22Rv1 (cell line): ENCODE measurements around the gene PPP1R12B.
"Not testable (repeated sequence)": the region's sequence is repeated elsewhere in the genome, so short reads cannot be mapped to it uniquely, and the experiment has no call there.

Experiments used
- H3K27ac ChIP-seq: fragments of 450-650 bp; 2 replicates; pipeline ENCODE4 v1.5.1; 2017
- CTCF ChIP-seq: fragments of 450-650 bp; IDR thresholded peaks from 2 replicates; pipeline ENCODE4 v1.5.1; 2017; ENCODE audit warnings: mild to moderate bottlenecking
- ZFX ChIP-seq: fragments of 450-650 bp; IDR thresholded peaks from 2 replicates; pipeline ENCODE4 v1.6.1; 2017; ENCODE audit warnings: antibody characterized with exemption, borderline replicate concordance

The PPP1R12B gene

DNA sequence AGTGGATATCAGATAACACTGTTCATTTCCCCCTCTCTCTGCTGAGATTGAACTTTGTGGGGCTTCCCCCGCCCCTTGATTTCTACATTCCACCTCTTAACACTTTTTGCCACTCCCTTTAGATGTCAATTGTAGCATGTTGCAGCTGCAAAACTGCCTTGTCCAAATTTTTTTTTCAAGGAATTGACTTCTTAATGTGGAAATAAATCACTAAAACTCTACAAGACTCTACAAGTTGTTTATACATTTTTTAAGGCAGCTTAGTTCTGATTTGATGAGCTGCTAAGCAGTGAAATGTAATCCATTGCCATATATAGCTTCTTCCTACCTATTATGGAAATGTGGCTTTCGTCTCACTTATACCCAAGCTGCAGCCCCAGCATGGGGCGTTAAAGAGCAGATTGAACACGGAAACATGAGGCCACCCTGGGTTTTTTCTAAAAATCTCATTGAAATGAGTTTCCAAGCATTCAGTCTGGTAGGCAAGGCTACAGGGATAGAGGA is 229.6 kb downstream of the PPP1R12B start:
- TF ChIP-seq ZFX, result no peak
- no peak for TF ChIP-seq CTCF

GRCh38 chr1:202578565-202578964 is 230.1 kb downstream of the PPP1R12B start:
- TF ChIP-seq CTCF (no peak), ZFX (no peak)
- no peak overlapping the region for H3K27ac ChIP-seq

More for the DNA sequence above, 229.6 kb downstream of the PPP1R12B start:
- H3K27ac ChIP-seq, result no peak overlapping the region

- no peak for TF ChIP-seq CTCF
- no peak for TF ChIP-seq ZFX
- H3K27ac ChIP-seq, result no peak overlapping the region
Measured at GRCh38 chr1:202579806-202580205, 231.3 kb downstream of the PPP1R12B start.

- H3K27ac ChIP-seq, result no peak overlapping the region
Measured at GRCh38 chr1:202580619-202581018, 232.1 kb downstream of the PPP1R12B start.

GRCh38 chr1:202582350-202582749 is 233.9 kb downstream of the PPP1R12B start:
- H3K27ac ChIP-seq, result not testable (repeated sequence)

More at GRCh38 chr1:202580619-202581018, 232.1 kb downstream of the PPP1R12B start:
- TF ChIP-seq ZFX (no peak), CTCF (no peak)

DNA sequence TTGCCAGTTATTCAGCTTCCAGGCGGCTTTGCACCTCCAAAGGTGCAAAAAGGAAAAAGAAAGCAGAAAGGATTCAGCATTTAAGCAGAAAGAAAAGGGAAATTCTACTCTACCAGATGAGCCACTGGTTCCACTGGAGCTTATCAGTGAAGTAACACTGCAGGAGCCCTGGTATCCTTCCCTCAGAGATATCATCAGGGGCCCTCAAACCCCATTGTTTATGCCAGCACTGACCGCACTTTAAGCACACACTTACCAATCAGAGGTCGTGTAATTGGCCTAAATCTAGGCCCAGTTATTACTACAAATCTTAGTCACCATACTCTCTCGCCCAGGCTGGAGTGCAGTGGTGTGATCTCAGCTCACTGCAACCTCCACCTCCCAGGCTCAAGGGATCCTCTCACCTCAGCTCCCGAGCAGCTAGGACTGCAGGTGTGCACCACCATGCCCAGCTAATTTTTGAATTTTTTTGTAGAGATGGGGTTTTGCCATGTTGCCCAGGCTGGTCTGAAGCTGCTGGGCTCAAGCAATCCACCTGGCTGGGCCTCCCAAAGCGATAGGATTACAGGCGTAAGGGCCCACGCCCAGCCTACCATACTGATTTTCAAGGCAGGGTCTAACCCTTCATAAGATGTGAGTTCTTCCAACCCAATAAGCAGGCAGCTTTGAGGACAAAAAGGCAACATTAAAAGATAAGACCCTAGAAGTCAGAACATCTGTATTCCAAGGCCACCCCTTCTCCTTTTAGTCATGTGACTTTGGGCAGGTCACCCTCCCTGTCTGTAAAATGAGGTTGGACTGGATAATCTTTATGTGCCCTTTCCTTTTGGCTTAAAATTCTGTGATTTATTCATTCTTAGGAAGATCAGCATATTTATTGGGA is 236.4 kb downstream of the PPP1R12B start:
- no peak for TF ChIP-seq CTCF
- no peak for TF ChIP-seq ZFX
- no peak overlapping the region for H3K27ac ChIP-seq

DNA sequence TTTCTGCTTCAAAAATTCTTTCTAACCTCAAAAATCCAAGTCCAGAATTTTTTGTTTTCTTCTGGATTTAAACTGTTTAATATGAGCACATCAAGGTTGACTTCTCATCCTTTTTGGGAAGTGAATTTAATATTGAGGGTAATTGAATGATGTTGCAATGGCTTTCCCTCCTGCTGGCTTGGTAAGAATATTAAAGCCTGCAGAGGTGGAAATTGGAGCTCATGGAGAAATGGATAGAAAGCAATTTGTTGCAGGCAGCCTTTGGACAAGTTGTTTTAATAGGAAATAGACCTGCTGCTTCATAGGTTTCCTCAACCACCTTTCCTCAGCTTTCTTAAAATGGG is 237.1 kb downstream of the PPP1R12B start:
- H3K27ac ChIP-seq, result no peak overlapping the region
- TF ChIP-seq ZFX (no peak), CTCF (no peak)
